Ovary (tissue), 3 donors: ENCODE results near the gene RNU1-3.
"Not testable (repeated sequence)": the region's sequence is repeated elsewhere in the genome, so short reads cannot be mapped to it uniquely, and the experiment has no call there.

Experiments used
- POLR2A ChIP-seq: fragments of 450-650 bp; IDR thresholded peaks from one replicate; pipeline ENCODE4 v1.6.1; 2017; ENCODE audit warnings: antibody characterized with exemption, mild to moderate bottlenecking, moderate library complexity
- TF ChIP-seq, protein P1 (sequence below), 3 donors: fragments of 450-650 bp in 2 of 3; fragments of 200-600 bp in 1 of 3; IDR thresholded peaks; one replicate each; pipeline versions ENCODE4 v1.5.1 to v1.8.0; 2016 to 2022; ENCODE audit warnings: antibody characterized with exemption in 3 of 3, mild to moderate bottlenecking in 1 of 3
- donor health status: DM: no; HTN: no; CAD: no.

DNA sequence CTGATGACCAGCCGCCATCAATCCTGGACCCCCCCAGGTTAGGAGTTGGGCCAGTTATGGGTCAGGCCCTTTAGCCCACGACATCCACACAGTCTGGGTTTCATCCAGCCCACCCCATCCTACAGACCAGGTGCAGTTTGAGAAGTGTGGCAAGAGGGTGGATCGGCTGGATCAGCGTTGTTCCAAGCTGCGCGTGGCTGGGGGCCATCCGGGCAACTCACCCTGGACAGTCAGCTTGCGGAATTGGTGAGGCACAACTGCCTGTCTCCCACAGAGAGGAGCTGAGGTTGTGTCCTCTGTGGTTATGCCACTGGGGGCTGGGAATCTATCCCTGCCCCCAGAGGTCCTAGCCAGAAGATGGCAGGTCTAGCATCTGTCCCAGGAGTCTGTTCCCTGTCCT lies 18.0 kb downstream of the RNU1-3 start:
- TF ChIP-seq, protein P1, sequence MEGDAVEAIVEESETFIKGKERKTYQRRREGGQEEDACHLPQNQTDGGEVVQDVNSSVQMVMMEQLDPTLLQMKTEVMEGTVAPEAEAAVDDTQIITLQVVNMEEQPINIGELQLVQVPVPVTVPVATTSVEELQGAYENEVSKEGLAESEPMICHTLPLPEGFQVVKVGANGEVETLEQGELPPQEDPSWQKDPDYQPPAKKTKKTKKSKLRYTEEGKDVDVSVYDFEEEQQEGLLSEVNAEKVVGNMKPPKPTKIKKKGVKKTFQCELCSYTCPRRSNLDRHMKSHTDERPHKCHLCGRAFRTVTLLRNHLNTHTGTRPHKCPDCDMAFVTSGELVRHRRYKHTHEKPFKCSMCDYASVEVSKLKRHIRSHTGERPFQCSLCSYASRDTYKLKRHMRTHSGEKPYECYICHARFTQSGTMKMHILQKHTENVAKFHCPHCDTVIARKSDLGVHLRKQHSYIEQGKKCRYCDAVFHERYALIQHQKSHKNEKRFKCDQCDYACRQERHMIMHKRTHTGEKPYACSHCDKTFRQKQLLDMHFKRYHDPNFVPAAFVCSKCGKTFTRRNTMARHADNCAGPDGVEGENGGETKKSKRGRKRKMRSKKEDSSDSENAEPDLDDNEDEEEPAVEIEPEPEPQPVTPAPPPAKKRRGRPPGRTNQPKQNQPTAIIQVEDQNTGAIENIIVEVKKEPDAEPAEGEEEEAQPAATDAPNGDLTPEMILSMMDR (IDR thresholded peaks at IDR 0.05), result not testable (repeated sequence)
- TF ChIP-seq POLR2A, result not testable (repeated sequence)
